Endodermal cell (in vitro differentiated cells): ENCODE measurements around the gene EPHA5. TPM values are rescaled to one million over a fixed set of nuclear protein-coding genes. Genes with fewer than 3 reads are reported as not detected.

Experiments
- DNase-seq: peaks from one replicate; pipeline ENCODE4 v3.0.0-alpha.2; 2017
- H3K27ac ChIP-seq: 2 replicates; pipeline ENCODE4 v1.5.1; 2013; ENCODE audit warnings: mild to moderate bottlenecking, low read depth, low read length, moderate library complexity
- H3K27me3 ChIP-seq: 2 replicates; pipeline ENCODE4 v1.6.1; 2013; ENCODE audit warnings: mild to moderate bottlenecking, low read length, moderate library complexity; ENCODE audit not compliant: insufficient read depth, control insufficient read depth, poor library complexity, severe bottlenecking
- H3K36me3 ChIP-seq: 2 replicates; pipeline ENCODE4 v1.7.0; 2013; ENCODE audit warnings: mild to moderate bottlenecking, low read length, moderate library complexity; ENCODE audit not compliant: control insufficient read depth, insufficient read depth
- H3K4me1 ChIP-seq: one replicate; pipeline ENCODE4 v1.7.0; 2013; ENCODE audit warnings: low read length; ENCODE audit not compliant: control insufficient read depth, insufficient read depth
- H3K4me3 ChIP-seq: 2 replicates; pipeline ENCODE4 v1.5.1; 2013; ENCODE audit warnings: mild to moderate bottlenecking, low read length, moderate library complexity
- H3K9ac ChIP-seq: 2 replicates; pipeline ENCODE4 v1.6.1; 2013; ENCODE audit warnings: mild to moderate bottlenecking, low read length, moderate library complexity; ENCODE audit not compliant: poor library complexity, severe bottlenecking; ENCODE audit errors: extremely low read depth
- H3K9me3 ChIP-seq: 2 replicates; pipeline ENCODE4 v1.6.1; 2013; ENCODE audit warnings: mild to moderate bottlenecking, low read length, moderate library complexity; ENCODE audit not compliant: control insufficient read depth
- H3K27ac Mint-ChIP-seq: 2 replicates; pipeline ENCODE4 v1.8.0; 2020; ENCODE audit warnings: mixed read lengths
- H3K27me3 Mint-ChIP-seq: 2 replicates; pipeline ENCODE4 v1.8.0; 2021; ENCODE audit warnings: mild to moderate bottlenecking, mixed read lengths; ENCODE audit not compliant: insufficient read depth
- H3K36me3 Mint-ChIP-seq: 2 replicates; pipeline ENCODE4 v1.8.0; 2020; ENCODE audit warnings: low read depth, mixed read lengths
- H3K4me1 Mint-ChIP-seq: 2 replicates; pipeline ENCODE4 v1.8.0; 2020; ENCODE audit warnings: mixed read lengths
- H3K4me3 Mint-ChIP-seq: 2 replicates; pipeline ENCODE4 v1.8.0; 2020; ENCODE audit warnings: mild to moderate bottlenecking, moderate library complexity, mixed read lengths
- H3K9me3 Mint-ChIP-seq: 2 replicates; pipeline ENCODE4 v1.8.0; 2020; ENCODE audit warnings: mild to moderate bottlenecking, mixed read lengths
- WGBS, 2 experiments: methylation state at CpG; one replicate each; pipeline versions ENCODE4 v1.1.5 to v1.1.7; 2013; ENCODE audit warnings: missing lambda C conversion rate in 2 of 2, mixed read lengths in 1 of 2; ENCODE audit not compliant: insufficient coverage in 1 of 2, insufficient read length in 1 of 2; 5-methylcytosine and 5-hydroxymethylcytosine counted together
- total RNA-seq, 2 donors: library from RNA; stranded (reverse); fragmentation: NEBNext Ultra II Directional in 1 of 2; extraction: Animal tissue kit (Norgen Biotek cat#: 25700) in 1 of 2; gene quantifications; 2 replicates in 1 of 2; 3 replicates in 1 of 2; pipeline ENCODE4 v1.2.1, GENCODE V29; 2021
- TF ChIP-seq, protein P1 (sequence below): fragments of 200-600 bp; sonication (generic); conservative IDR thresholded peaks from 2 replicates; pipeline ENCODE4 v1.5.0; 2021; ENCODE audit warnings: antibody characterized with exemption, mild to moderate bottlenecking

Gene EPHA5
- total RNA-seq, 2 donors from 2014 or later, result 0.09 TPM; not detected in 1

DNA sequence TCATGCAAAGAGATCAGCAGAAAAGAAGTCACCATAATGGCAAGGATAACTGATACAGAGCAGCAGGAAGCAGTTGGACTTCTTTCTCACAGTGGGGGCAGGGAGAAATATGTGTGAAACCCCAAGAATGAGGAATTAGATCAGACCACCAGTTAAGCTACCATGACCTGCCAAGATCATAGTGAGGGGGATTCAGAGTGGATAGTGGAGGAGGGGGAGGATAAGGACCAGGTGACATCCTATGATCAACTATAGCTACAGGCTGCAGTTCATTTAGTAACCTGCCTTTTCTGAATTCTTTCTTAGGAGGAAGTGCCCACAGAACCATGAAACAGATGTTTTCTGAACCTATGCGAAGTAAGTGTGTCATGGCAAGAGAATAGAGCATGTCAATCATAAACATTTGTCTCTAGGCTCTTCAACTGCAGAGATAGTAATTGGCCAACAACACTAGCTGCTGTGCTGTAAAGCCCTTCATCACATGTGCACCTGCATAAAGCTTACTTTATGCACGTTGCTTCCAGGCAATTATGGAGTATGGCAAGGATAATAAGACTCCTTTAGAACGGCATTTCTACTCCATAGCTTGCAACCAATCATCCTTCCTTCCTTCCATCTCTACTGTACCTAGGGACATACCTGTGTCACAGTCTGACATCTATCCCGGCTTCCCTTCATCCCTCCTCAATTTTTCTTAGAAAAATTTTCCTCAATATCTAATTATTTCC lies 329.7 kb downstream of the EPHA5 start:
- WGBS, 2 experiments, result 94 to 96% methylated on average over 2 to 4 of the region's 4 CpGs
- H3K27ac Mint-ChIP-seq, result no peak overlapping the region
- H3K4me1 Mint-ChIP-seq, result no peaks in the 10 kb centered on the region
- Histone ChIP-seq H3K27me3 (no peaks in the 10 kb centered on the region), H3K27ac (no peak overlapping the region), H3K9ac (no peak overlapping the region), H3K4me1 (no peaks in the 10 kb centered on the region), H3K36me3 (no peaks in the 10 kb centered on the region), H3K4me3 (no peak overlapping the region), H3K9me3 (no peaks in the 10 kb centered on the region)
- TF ChIP-seq, protein P1, sequence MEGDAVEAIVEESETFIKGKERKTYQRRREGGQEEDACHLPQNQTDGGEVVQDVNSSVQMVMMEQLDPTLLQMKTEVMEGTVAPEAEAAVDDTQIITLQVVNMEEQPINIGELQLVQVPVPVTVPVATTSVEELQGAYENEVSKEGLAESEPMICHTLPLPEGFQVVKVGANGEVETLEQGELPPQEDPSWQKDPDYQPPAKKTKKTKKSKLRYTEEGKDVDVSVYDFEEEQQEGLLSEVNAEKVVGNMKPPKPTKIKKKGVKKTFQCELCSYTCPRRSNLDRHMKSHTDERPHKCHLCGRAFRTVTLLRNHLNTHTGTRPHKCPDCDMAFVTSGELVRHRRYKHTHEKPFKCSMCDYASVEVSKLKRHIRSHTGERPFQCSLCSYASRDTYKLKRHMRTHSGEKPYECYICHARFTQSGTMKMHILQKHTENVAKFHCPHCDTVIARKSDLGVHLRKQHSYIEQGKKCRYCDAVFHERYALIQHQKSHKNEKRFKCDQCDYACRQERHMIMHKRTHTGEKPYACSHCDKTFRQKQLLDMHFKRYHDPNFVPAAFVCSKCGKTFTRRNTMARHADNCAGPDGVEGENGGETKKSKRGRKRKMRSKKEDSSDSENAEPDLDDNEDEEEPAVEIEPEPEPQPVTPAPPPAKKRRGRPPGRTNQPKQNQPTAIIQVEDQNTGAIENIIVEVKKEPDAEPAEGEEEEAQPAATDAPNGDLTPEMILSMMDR, result no peak
- H3K27me3 Mint-ChIP-seq, result no peaks in the 10 kb centered on the region
- H3K36me3 Mint-ChIP-seq, result no peaks in the 10 kb centered on the region
- no peak overlapping the region for H3K4me3 Mint-ChIP-seq
- H3K9me3 Mint-ChIP-seq, result no peaks in the 10 kb centered on the region
- DNase-seq, result no peak

DNA sequence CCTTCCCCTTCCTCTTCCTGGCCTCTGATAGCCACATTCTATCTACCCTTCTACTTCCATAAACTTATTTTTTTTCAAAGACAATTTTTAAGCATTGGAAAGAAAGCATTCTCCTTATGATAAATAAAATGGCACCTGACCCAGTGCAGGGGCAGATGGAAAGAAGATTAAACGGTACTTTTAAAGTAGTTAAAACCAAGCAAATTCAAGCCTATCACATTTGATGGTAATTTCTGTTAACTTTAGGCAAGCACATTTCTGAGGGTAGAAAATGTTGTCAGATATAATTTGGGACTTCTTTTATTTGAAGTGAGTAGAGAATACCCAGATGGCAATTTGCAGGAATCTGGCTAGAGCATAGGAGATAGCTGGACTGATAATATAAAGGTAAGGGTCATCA lies 332.9 kb downstream of the EPHA5 start:
- H3K27ac ChIP-seq, result no peak overlapping the region
- H3K36me3 ChIP-seq, result no peaks in the 10 kb centered on the region
- no peak overlapping the region for H3K4me3 ChIP-seq
- H3K9me3 Mint-ChIP-seq, result no peaks in the 10 kb centered on the region
- no peaks in the 10 kb centered on the region for H3K9me3 ChIP-seq
- H3K4me1 Mint-ChIP-seq, result no peaks in the 10 kb centered on the region
- DNase-seq, result no peak
- TF ChIP-seq, protein P1, result no peak
- H3K4me1 ChIP-seq, result no peaks in the 10 kb centered on the region
- H3K4me3 Mint-ChIP-seq, result no peak overlapping the region
- 100% methylated on average over 1 of the region's 1 CpG for WGBS, 2 experiments
- no peaks in the 10 kb centered on the region for H3K27me3 Mint-ChIP-seq
- H3K36me3 Mint-ChIP-seq, result no peaks in the 10 kb centered on the region
- no peak overlapping the region for H3K9ac ChIP-seq
- no peaks in the 10 kb centered on the region for H3K27me3 ChIP-seq
- no peak overlapping the region for H3K27ac Mint-ChIP-seq

DNA sequence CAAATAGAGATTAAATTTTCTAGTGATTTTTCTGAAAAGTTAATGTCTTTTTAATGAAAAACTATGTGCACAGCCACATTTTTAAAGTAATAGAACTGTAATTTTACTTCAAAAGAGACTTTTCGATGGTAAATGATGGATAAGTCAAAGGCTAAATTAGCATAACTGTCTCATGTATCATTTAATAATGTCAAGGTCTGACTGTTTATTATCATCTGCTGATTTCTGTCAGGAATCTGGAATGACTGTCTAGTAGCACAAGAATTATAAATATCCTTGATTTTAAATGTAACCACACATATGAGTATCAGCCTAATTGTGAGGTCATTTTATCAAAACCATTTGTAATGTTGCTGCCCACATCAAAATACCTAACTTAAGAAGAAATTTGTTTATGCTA lies 333.8 kb downstream of the EPHA5 start:
- no peaks in the 10 kb centered on the region for H3K36me3 ChIP-seq
- H3K4me3 Mint-ChIP-seq, result no peak overlapping the region
- H3K36me3 Mint-ChIP-seq, result no peaks in the 10 kb centered on the region
- no peak for DNase-seq
- no peaks in the 10 kb centered on the region for H3K4me1 Mint-ChIP-seq
- H3K4me1 ChIP-seq, result no peaks in the 10 kb centered on the region
- H3K9ac ChIP-seq, result no peak overlapping the region
- TF ChIP-seq, protein P1, result no peak
- H3K9me3 ChIP-seq, result no peaks in the 10 kb centered on the region
- no peak overlapping the region for H3K4me3 ChIP-seq
- H3K27me3 ChIP-seq, result no peaks in the 10 kb centered on the region
- H3K27ac ChIP-seq, result no peak overlapping the region
- no peak overlapping the region for H3K27ac Mint-ChIP-seq
- no peaks in the 10 kb centered on the region for H3K27me3 Mint-ChIP-seq
- H3K9me3 Mint-ChIP-seq, result no peaks in the 10 kb centered on the region
- WGBS, 2 experiments, result 80 to 91% methylated on average over 1 of the region's 1 CpG
